Activated CD8-positive, alpha-beta T cell treated with anti-CD3 and anti-CD28 coated beads, Interleukin-2, amount 10 ng/mL, durations not matched to agents 7 days and 5 days (primary cell): ENCODE results near the gene GJC2. TPM values are rescaled to one million over a fixed set of nuclear protein-coding genes. Genes with fewer than 3 reads are reported as not detected.

Source experiments
- ATAC-seq: fragments of 150-1000 bp; cut with Tn5 transposase; one replicate; pipeline ENCODE4 v1.10.0; 2021; ENCODE audit warnings: moderate library complexity
- CTCF ChIA-PET: fragments of 350-600 bp; sonication (Branson Sonifier 250); formaldehyde crosslinking; loops from one replicate; lab custom pipeline; 2021; ENCODE audit warnings: antibody characterized with exemption; lab: Charles Lee
- POLR2A ChIA-PET: fragments of 350-600 bp; sonication (Branson Sonifier 250); formaldehyde crosslinking; loops from one replicate; lab custom pipeline; 2021; ENCODE audit warnings: antibody characterized with exemption; lab: Charles Lee
- DNase-seq: peaks from one replicate; pipeline ENCODE4 v3.0.0-alpha.2; 2020
- H3K27ac Mint-ChIP-seq: one replicate; pipeline ENCODE4 v1.8.0; 2021; ENCODE audit warnings: mild to moderate bottlenecking, mixed read lengths
- H3K27me3 Mint-ChIP-seq: one replicate; pipeline ENCODE4 v1.8.0; 2021; ENCODE audit warnings: low read depth, mixed read lengths
- H3K36me3 Mint-ChIP-seq: one replicate; pipeline ENCODE4 v1.8.0; 2021; ENCODE audit warnings: low read depth, mixed read lengths
- H3K4me1 Mint-ChIP-seq: one replicate; pipeline ENCODE4 v1.8.0; 2021; ENCODE audit warnings: low read depth, mixed read lengths
- H3K4me3 Mint-ChIP-seq: one replicate; pipeline ENCODE4 v1.8.0; 2021; ENCODE audit warnings: mild to moderate bottlenecking, mixed read lengths
- H3K9me3 Mint-ChIP-seq: one replicate; pipeline ENCODE4 v1.8.0; 2022; ENCODE audit warnings: mixed read lengths; ENCODE audit not compliant: insufficient read depth
- total RNA-seq, 2 experiments: library from RNA; stranded (reverse); gene quantifications; one replicate each; pipeline ENCODE4 v1.2.3, GENCODE V29; 2021

The GJC2 gene
- total RNA-seq, 2 experiments from 2014 or later: 4.1 to 4.4 TPM

GRCh38 chr1:228152918-228153258 is 3.2 kb downstream of the GJC2 start:
- CTCF ChIA-PET: interaction anchor here (0.6 to 1.5 kb wide), 2 partner anchors 13 to 369 kb away, joined by 3 to 4 read pairs; no protein-coding TSS in a partner anchor

GRCh38 chr1:228154021-228154669 is 4.4 kb downstream of the GJC2 start:
- peaks cover 36% of the 10 kb centered on the region for H3K4me1 Mint-ChIP-seq
- no peaks in the 10 kb centered on the region for H3K27me3 Mint-ChIP-seq
- H3K4me3 Mint-ChIP-seq: no peak overlapping the region
- ATAC-seq (no peak), DNase-seq (no peak)
- H3K27ac Mint-ChIP-seq: peak overlapping the region; percentile 74
- POLR2A ChIA-PET: interaction anchor here (1.1 kb wide), 1 partner anchor 11 kb away, joined by 3 read pairs; the partner anchor contains the start of gene IBA57
- no peaks in the 10 kb centered on the region for H3K9me3 Mint-ChIP-seq
- CTCF ChIA-PET: interaction anchor here (1.5 kb wide), 1 partner anchor 12 kb away, joined by 4 read pairs; no protein-coding TSS in a partner anchor
- no peaks in the 10 kb centered on the region for H3K36me3 Mint-ChIP-seq

More at GRCh38 chr1:228152918-228153258, 3.2 kb downstream of the GJC2 start:
- DNase-seq (no peak), ATAC-seq (no peak)
- no peaks in the 10 kb centered on the region for H3K36me3 Mint-ChIP-seq
- H3K27me3 Mint-ChIP-seq: no peaks in the 10 kb centered on the region
- H3K4me1 Mint-ChIP-seq: peaks cover 40% of the 10 kb centered on the region
- no peak overlapping the region for H3K4me3 Mint-ChIP-seq
- POLR2A ChIA-PET: no interaction called here
- H3K9me3 Mint-ChIP-seq: no peaks in the 10 kb centered on the region
- peak overlapping the region; percentile 68 for H3K27ac Mint-ChIP-seq

GRCh38 chr1:228154670-228155571 is 5.2 kb downstream of the GJC2 start:
- no peak for ATAC-seq
- no peak for DNase-seq
- Mint-ChIP-seq H3K4me3 (peak overlapping the region; percentile 28), H3K36me3 (no peaks in the 10 kb centered on the region), H3K27ac (peak overlapping the region; percentile 74), H3K9me3 (no peaks in the 10 kb centered on the region), H3K27me3 (no peaks in the 10 kb centered on the region), H3K4me1 (peaks cover 36% of the 10 kb centered on the region)
- CTCF ChIA-PET: no interaction called here
- POLR2A ChIA-PET: no interaction called here

GRCh38 chr1:228155596-228156514 is 6.1 kb downstream of the GJC2 start:
- DNase-seq (no peak), ATAC-seq (peak; percentile 32)
- CTCF ChIA-PET: interaction anchor here (0.7 to 1.8 kb wide), 4 partner anchors 9 to 25 kb away, joined by 3 to 8 read pairs (median 4); partner anchors contain the start of gene IBA57
- H3K27me3 Mint-ChIP-seq: no peaks in the 10 kb centered on the region
- H3K4me1 Mint-ChIP-seq: peaks cover 36% of the 10 kb centered on the region
- H3K27ac Mint-ChIP-seq: peak overlapping the region; percentile 20
- peak overlapping the region; percentile 69 for H3K4me3 Mint-ChIP-seq
- no peaks in the 10 kb centered on the region for H3K36me3 Mint-ChIP-seq
- POLR2A ChIA-PET: interaction anchor here (1.1 to 5.3 kb wide), 2 partner anchors 14 to 16 kb away, joined by 3 to 38 read pairs; partner anchors contain the start of gene GUK1
- no peaks in the 10 kb centered on the region for H3K9me3 Mint-ChIP-seq

GRCh38 chr1:228156515-228156881 is 6.8 kb downstream of the GJC2 start:
- ChIA-PET CTCF (interaction anchor here (0.7 to 1.8 kb wide), 5 partner anchors 9 to 26 kb away, joined by 3 to 8 read pairs (median 4); partner anchors contain the start of genes GUK1 and IBA57), POLR2A (interaction anchor here (1.0 to 5.3 kb wide), 6 partner anchors 10 to 57 kb away, joined by 3 to 38 read pairs (median 3); partner anchors contain the start of genes GUK1 and IBA57)
- Mint-ChIP-seq H3K27me3 (no peaks in the 10 kb centered on the region), H3K9me3 (no peaks in the 10 kb centered on the region), H3K36me3 (no peaks in the 10 kb centered on the region), H3K4me3 (peak overlapping the region; percentile 69), H3K4me1 (peaks cover 40% of the 10 kb centered on the region), H3K27ac (peak overlapping the region; percentile 91)
- DNase-seq (no peak), ATAC-seq (no peak)

- H3K9me3 Mint-ChIP-seq: no peaks in the 10 kb centered on the region
- peaks cover 46% of the 10 kb centered on the region for H3K4me1 Mint-ChIP-seq
- peak; percentile 70 for DNase-seq
- H3K36me3 Mint-ChIP-seq: no peaks in the 10 kb centered on the region
- ATAC-seq: peak; percentile 62
- CTCF ChIA-PET: interaction anchor here (0.7 to 1.8 kb wide), 5 partner anchors 8 to 26 kb away, joined by 3 to 8 read pairs (median 4); partner anchors contain the start of genes GUK1 and IBA57
- peak overlapping the region; percentile 69 for H3K4me3 Mint-ChIP-seq
- no peaks in the 10 kb centered on the region for H3K27me3 Mint-ChIP-seq
- peak overlapping the region; percentile 91 for H3K27ac Mint-ChIP-seq
- POLR2A ChIA-PET: interaction anchor here (0.6 to 5.3 kb wide), 8 partner anchors 9 to 391 kb away, joined by 3 to 38 read pairs (median 3); partner anchors contain the start of genes GUK1 and IBA57
Measured at GRCh38 chr1:228156941-228157728, 7.4 kb downstream of the GJC2 start.

- DNase-seq (no peak), ATAC-seq (no peak)
- H3K4me1 Mint-ChIP-seq: peaks cover 49% of the 10 kb centered on the region
- ChIA-PET CTCF (interaction anchor here (1.6 to 1.8 kb wide), 2 partner anchors 9 to 17 kb away, joined by 7 to 8 read pairs; partner anchors contain the start of gene GUK1), POLR2A (interaction anchor here (0.6 to 5.3 kb wide), 5 partner anchors 8 to 392 kb away, joined by 3 to 38 read pairs (median 3); partner anchors contain the start of genes GUK1 and IBA57)
- no peaks in the 10 kb centered on the region for H3K9me3 Mint-ChIP-seq
- H3K27me3 Mint-ChIP-seq: no peaks in the 10 kb centered on the region
- no peak overlapping the region for H3K4me3 Mint-ChIP-seq
- no peaks in the 10 kb centered on the region for H3K36me3 Mint-ChIP-seq
- peak overlapping the region; percentile 34 for H3K27ac Mint-ChIP-seq
Measured at GRCh38 chr1:228157729-228158126, 8.0 kb downstream of the GJC2 start.

- no peak for DNase-seq
- POLR2A ChIA-PET: interaction anchor here (5.3 kb wide), 1 partner anchor 17 kb away, joined by 38 read pairs; the partner anchor contains the start of gene GUK1
- Mint-ChIP-seq H3K4me3 (no peak overlapping the region), H3K9me3 (no peaks in the 10 kb centered on the region), H3K27ac (no peak overlapping the region), H3K36me3 (no peaks in the 10 kb centered on the region), H3K4me1 (peaks cover 49% of the 10 kb centered on the region), H3K27me3 (no peaks in the 10 kb centered on the region)
- no peak for ATAC-seq
- CTCF ChIA-PET: interaction anchor here (1.6 kb wide), 1 partner anchor 18 kb away, joined by 7 read pairs; the partner anchor contains the start of gene GUK1
Measured at GRCh38 chr1:228158151-228159007, 8.6 kb downstream of the GJC2 start.

GRCh38 chr1:228159008-228159665 is 9.4 kb downstream of the GJC2 start:
- Mint-ChIP-seq H3K4me1 (peaks cover 53% of the 10 kb centered on the region), H3K4me3 (no peak overlapping the region), H3K36me3 (no peaks in the 10 kb centered on the region), H3K27ac (peak overlapping the region; percentile 55), H3K9me3 (no peaks in the 10 kb centered on the region), H3K27me3 (no peaks in the 10 kb centered on the region)
- CTCF ChIA-PET: no interaction called here
- DNase-seq (no peak), ATAC-seq (no peak)
- POLR2A ChIA-PET: interaction anchor here (0.7 to 5.3 kb wide), 2 partner anchors 17 to 342 kb away, joined by 5 to 38 read pairs; partner anchors contain the start of gene GUK1
